Ishikawa (cell line): Measurements from ENCODE around the gene ADD2.

Experiments
- CEBPB ChIP-seq: IDR thresholded peaks from 2 replicates; pipeline ENCODE4 v1.6.1; 2012
- EGR1 ChIP-seq: IDR thresholded peaks from 2 replicates; pipeline ENCODE4 v1.6.1; 2012
- EP300 ChIP-seq: IDR thresholded peaks from 2 replicates; pipeline ENCODE4 v1.6.1; 2012; ENCODE audit warnings: borderline replicate concordance
- FOXM1 ChIP-seq: IDR thresholded peaks from 2 replicates; pipeline ENCODE4 v1.6.1; 2012; ENCODE audit warnings: low read depth, borderline replicate concordance
- MAX ChIP-seq: IDR thresholded peaks from 2 replicates; pipeline ENCODE4 v1.6.1; 2012
- NFIC ChIP-seq: IDR thresholded peaks from 2 replicates; pipeline ENCODE4 v1.6.1; 2012
- RAD21 ChIP-seq: IDR thresholded peaks from 2 replicates; pipeline ENCODE4 v1.6.1; 2012; ENCODE audit warnings: low read depth
- REST ChIP-seq: IDR thresholded peaks from 2 replicates; pipeline ENCODE4 v1.6.1; 2012; ENCODE audit warnings: low read depth, mild to moderate bottlenecking
- TAF1 ChIP-seq: IDR thresholded peaks from 2 replicates; pipeline ENCODE4 v1.6.1; 2012; ENCODE audit warnings: low read depth, mild to moderate bottlenecking
- TEAD4 ChIP-seq: IDR thresholded peaks from 2 replicates; pipeline ENCODE4 v1.6.1; 2012
- YY1 ChIP-seq: IDR thresholded peaks from 2 replicates; pipeline ENCODE4 v1.6.1; 2012; ENCODE audit warnings: low read depth
- ZBTB7A ChIP-seq: IDR thresholded peaks from 2 replicates; pipeline ENCODE4 v1.6.1; 2012; ENCODE audit warnings: low read depth

GRCh38 chr2:70808983-70809958 lies 41.3 kb upstream of the ADD2 start:
- TF ChIP-seq EP300 (no peak), FOXM1 (no peak), MAX (no peak), TAF1 (no peak), RAD21 (no peak), TEAD4 (no peak), YY1 (no peak), ZBTB7A (no peak), EGR1 (no peak), NFIC (no peak), CEBPB (no peak), REST (no peak)
